ENCODE measurements around the gene PSMB2. TPM values are rescaled to one million over a fixed set of nuclear protein-coding genes. Genes with fewer than 3 reads are reported as not detected.

The PSMB2 gene
- polyA plus RNA-seq, 1 donor from 2014 or later, result 48.2 TPM

GRCh38 chr1:35646043-35646442 is 4.7 kb upstream of the PSMB2 start:
- no peak overlapping the region for H3K4me2 ChIP-seq (ENCODE audit: low read length)
- H3K27ac ChIP-seq (ENCODE audit: low read length), result no peak overlapping the region
- no peak for TF ChIP-seq REST (IDR thresholded peaks at IDR 0.05; ENCODE audit: borderline replicate concordance)
- TF ChIP-seq CTCF (IDR thresholded peaks at IDR 0.05; ENCODE audit: poor library complexity, severe bottlenecking), result no peak
- no peak for TF ChIP-seq EP300 (conservative IDR thresholded peaks at IDR 0.05; ENCODE audit: poor library complexity, severe bottlenecking)
- TF ChIP-seq POLR2AphosphoS5 (IDR thresholded peaks at IDR 0.05), result no peak
- no peak for TF ChIP-seq SMC3 (conservative IDR thresholded peaks at IDR 0.05; ENCODE audit: poor library complexity)
- TF ChIP-seq EZH2 (IDR thresholded peaks at IDR 0.05; ENCODE audit: borderline replicate concordance, insufficient read depth, low read length, poor library complexity, severe bottlenecking), result no peak
- no peak for TF ChIP-seq RAD21 (conservative IDR thresholded peaks at IDR 0.05)
- no peak for TF ChIP-seq TAF1 (IDR thresholded peaks at IDR 0.05; ENCODE audit: low read depth)
- no peak for TF ChIP-seq MXI1 (conservative IDR thresholded peaks at IDR 0.05; ENCODE audit: poor library complexity, severe bottlenecking)
- no peaks in the 10 kb centered on the region for H4K20me1 ChIP-seq (ENCODE audit: insufficient read depth)
- H3K4me3 ChIP-seq (ENCODE audit: low read length), result no peak overlapping the region
- H3K9me3 ChIP-seq (ENCODE audit: low read length), result no peaks in the 10 kb centered on the region
- no peaks in the 10 kb centered on the region for H3F3A ChIP-seq (ENCODE audit: insufficient read depth, low read length, poor library complexity, severe bottlenecking)
- peaks cover 25% of the 10 kb centered on the region for H3K27me3 ChIP-seq (ENCODE audit: insufficient read depth, low read depth, low read length)
- H3K79me2 ChIP-seq (replicated peaks; ENCODE audit: insufficient read depth, low read length), result peaks cover 3% of the 10 kb centered on the region
- no peaks in the 10 kb centered on the region for H3K36me3 ChIP-seq (ENCODE audit: insufficient read depth, low read length)
- H3K9me2 ChIP-seq (ENCODE audit: insufficient read depth, low read length), result no peaks in the 10 kb centered on the region
- H3K9ac ChIP-seq (ENCODE audit: low read length), result no peak overlapping the region
- no peak overlapping the region for H2AFZ ChIP-seq (ENCODE audit: low read depth, low read length)

- Histone ChIP-seq H4K20me1 (ENCODE audit: insufficient read depth) (no peaks in the 10 kb centered on the region), H3K27ac (ENCODE audit: low read length) (no peak overlapping the region), H3K4me3 (ENCODE audit: low read length) (no peak overlapping the region), H3K4me2 (ENCODE audit: low read length) (no peak overlapping the region), H3K9me3 (ENCODE audit: low read length) (no peaks in the 10 kb centered on the region), H3K79me2 (replicated peaks; ENCODE audit: insufficient read depth, low read length) (peaks cover 21% of the 10 kb centered on the region), H3K9me2 (ENCODE audit: insufficient read depth, low read length) (no peaks in the 10 kb centered on the region), H3K9ac (ENCODE audit: low read length) (no peak overlapping the region), H2AFZ (ENCODE audit: low read depth, low read length) (no peak overlapping the region), H3K27me3 (ENCODE audit: insufficient read depth, low read depth, low read length) (peaks cover 17% of the 10 kb centered on the region), H3F3A (ENCODE audit: insufficient read depth, low read length, poor library complexity, severe bottlenecking) (no peaks in the 10 kb centered on the region), H3K36me3 (ENCODE audit: insufficient read depth, low read length) (no peaks in the 10 kb centered on the region)
- TF ChIP-seq REST (IDR thresholded peaks at IDR 0.05; ENCODE audit: borderline replicate concordance), result no peak
- TF ChIP-seq TAF1 (IDR thresholded peaks at IDR 0.05; ENCODE audit: low read depth), result no peak
- no peak for TF ChIP-seq EP300 (conservative IDR thresholded peaks at IDR 0.05; ENCODE audit: poor library complexity, severe bottlenecking)
- no peak for TF ChIP-seq MXI1 (conservative IDR thresholded peaks at IDR 0.05; ENCODE audit: poor library complexity, severe bottlenecking)
- no peak for TF ChIP-seq CTCF (IDR thresholded peaks at IDR 0.05; ENCODE audit: poor library complexity, severe bottlenecking)
- no peak for TF ChIP-seq SMC3 (conservative IDR thresholded peaks at IDR 0.05; ENCODE audit: poor library complexity)
- TF ChIP-seq EZH2 (IDR thresholded peaks at IDR 0.05; ENCODE audit: borderline replicate concordance, insufficient read depth, low read length, poor library complexity, severe bottlenecking), result no peak
- no peak for TF ChIP-seq RAD21 (conservative IDR thresholded peaks at IDR 0.05)
- TF ChIP-seq POLR2AphosphoS5 (IDR thresholded peaks at IDR 0.05), result no peak
These were observed 2.9 kb upstream of the PSMB2 start for GRCh38 chr1:35644204-35644603.

Data from neural cell (in vitro differentiated cells).